GM23338 (cell line): ENCODE measurements around the gene RASL11A. TPM values are rescaled to one million over a fixed set of nuclear protein-coding genes. Genes with fewer than 3 reads are reported as not detected.

Source experiments
- ATAC-seq: fragments of 200-7000 bp; cut with Tn5 transposase; 3 replicates; pipeline ENCODE4 v1.9.1; 2020
- DNase-seq: peaks from one replicate; pipeline ENCODE4 v3.0.0-alpha.2; 2015; ENCODE audit warnings: low spot score
- H2AFZ ChIP-seq: fragments of 200-600 bp; sonication (generic); 2 replicates; pipeline ENCODE4 v1.8.0; 2016; ENCODE audit warnings: antibody characterized with exemption, mild to moderate bottlenecking, moderate library complexity
- H3F3A ChIP-seq: fragments of 200-600 bp; sonication (generic); replicated peaks from 2 replicates; pipeline ENCODE4 v1.8.0; 2017; ENCODE audit warnings: antibody characterized with exemption, mixed run types, low read depth
- H3K27ac ChIP-seq: fragments of 200-600 bp; sonication (generic); 2 replicates; pipeline ENCODE4 v1.6.1; 2016; ENCODE audit warnings: low read depth
- H3K27me3 ChIP-seq: fragments of 200-600 bp; sonication (generic); 2 replicates; pipeline ENCODE4 v1.8.0; 2016; ENCODE audit warnings: mild to moderate bottlenecking, mixed run types, moderate library complexity; ENCODE audit not compliant: insufficient read depth
- H3K36me3 ChIP-seq: fragments of 200-600 bp; sonication (generic); 2 replicates; pipeline ENCODE4 v1.8.0; 2016; ENCODE audit warnings: mild to moderate bottlenecking; ENCODE audit not compliant: insufficient read depth
- H3K4me1 ChIP-seq: fragments of 200-600 bp; sonication (generic); 2 replicates; pipeline ENCODE4 v1.8.0; 2016; ENCODE audit warnings: mild to moderate bottlenecking, moderate library complexity; ENCODE audit not compliant: insufficient read depth
- H3K4me2 ChIP-seq: fragments of 200-600 bp; sonication (generic); 2 replicates; pipeline ENCODE4 v1.7.1; 2017; ENCODE audit warnings: mixed run types
- H3K4me3 ChIP-seq: fragments of 200-600 bp; sonication (generic); 2 replicates; pipeline ENCODE4 v1.6.1; 2016; ENCODE audit warnings: mixed run types
- H3K79me2 ChIP-seq: fragments of 200-600 bp; sonication (generic); replicated peaks from 2 replicates; pipeline ENCODE4 v1.8.0; 2017; ENCODE audit warnings: mild to moderate bottlenecking; ENCODE audit not compliant: insufficient read depth
- H3K9me2 ChIP-seq: fragments of 200-600 bp; sonication (generic); 2 replicates; pipeline ENCODE4 v1.8.0; 2017; ENCODE audit not compliant: insufficient read depth
- H4K20me1 ChIP-seq: fragments of 200-600 bp; sonication (generic); replicated peaks from 2 replicates; pipeline ENCODE4 v1.8.0; 2017; ENCODE audit warnings: mild to moderate bottlenecking; ENCODE audit not compliant: insufficient read depth
- H3K27ac Mint-ChIP-seq: 2 replicates; pipeline ENCODE4 v1.8.0; 2020; ENCODE audit warnings: inconsistent platforms, mild to moderate bottlenecking, moderate library complexity, mixed read lengths
- H3K27me3 Mint-ChIP-seq: 3 replicates; pipeline ENCODE4 v1.8.0; 2022; ENCODE audit warnings: low read depth, mild to moderate bottlenecking, moderate library complexity, mixed read lengths, inconsistent platforms; ENCODE audit not compliant: insufficient read depth, poor library complexity
- H3K36me3 Mint-ChIP-seq: 3 replicates; pipeline ENCODE4 v1.8.0; 2021; ENCODE audit warnings: low read depth, mild to moderate bottlenecking, inconsistent platforms, moderate library complexity, mixed read lengths
- H3K4me1 Mint-ChIP-seq: 3 replicates; pipeline ENCODE4 v1.8.0; 2020; ENCODE audit warnings: mild to moderate bottlenecking, inconsistent platforms, mixed read lengths
- H3K4me3 Mint-ChIP-seq: 3 replicates; pipeline ENCODE4 v1.8.0; 2021; ENCODE audit warnings: moderate library complexity, mild to moderate bottlenecking, inconsistent platforms, mixed read lengths
- H3K9me3 Mint-ChIP-seq: 3 replicates; pipeline ENCODE4 v1.8.0; 2020; ENCODE audit warnings: moderate library complexity, mild to moderate bottlenecking, inconsistent platforms, mixed read lengths
- ZNF114 ChIP-seq: fragments of 250-450 bp; sonication (Bioruptor Pico); IDR thresholded peaks from 2 replicates; pipeline ENCODE4 v1.5.0; 2020; ENCODE audit warnings: mild to moderate bottlenecking, moderate library complexity
- polyA plus RNA-seq: library from polyadenylated mRNA; unstranded; fragments of >200 nt; fragmentation: Nextera tagmentation; extraction: Ambion mirVana; gene quantifications from 2 replicates; pipeline ENCODE4 v1.2.1, GENCODE V29; 2016
- total RNA-seq: library from RNA; depleted of rRNA; stranded (reverse); fragments of >200 nt; shearing (Covaris generic); gene quantifications from 2 replicates; pipeline ENCODE4 v1.2.3, GENCODE V29; 2014
- TF ChIP-seq, protein P1 (sequence below): IDR thresholded peaks from one replicate; pipeline ENCODE4 v1.6.1; 2018; ENCODE audit warnings: antibody characterized with exemption; ENCODE audit not compliant: unreplicated experiment
- TF ChIP-seq, protein P2 (sequence below): fragments of 250-450 bp; sonication (Bioruptor Pico); IDR thresholded peaks from 2 replicates; pipeline ENCODE4 v1.5.0; 2020; ENCODE audit warnings: mild to moderate bottlenecking, moderate library complexity

Gene RASL11A
- total and polyA plus RNA-seq, 2 experiments from 2014 or later, result 1.9 to 3.3 TPM

DNA sequence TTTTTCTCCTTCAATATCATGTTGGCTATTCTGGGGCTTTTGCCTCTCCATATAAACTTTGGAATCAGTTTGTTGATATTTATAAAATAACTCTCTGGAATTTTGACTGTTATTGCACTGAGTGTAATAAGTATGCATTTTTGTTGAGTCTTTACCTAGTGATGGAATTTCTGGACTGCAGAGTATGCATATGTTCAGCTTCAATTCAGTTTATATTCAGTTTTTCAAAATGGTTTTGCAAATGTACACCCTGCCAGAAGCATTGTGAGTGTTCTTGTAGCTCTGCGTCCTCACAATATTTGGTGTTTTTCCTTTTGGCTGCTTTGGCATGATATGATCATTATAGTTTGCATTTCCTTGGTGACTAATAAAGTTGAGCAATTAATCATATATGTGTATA lies 43.1 kb downstream of the RASL11A start:
- H3K4me2 ChIP-seq, result no peak overlapping the region
- H3K27me3 ChIP-seq, result no peaks in the 10 kb centered on the region
- ATAC-seq (no peak), DNase-seq (no peak)
- no peak overlapping the region for H3K27ac ChIP-seq
- no peak overlapping the region for H3K27ac Mint-ChIP-seq
- H3F3A ChIP-seq, result no peaks in the 10 kb centered on the region
- TF ChIP-seq ZNF114, result no peak
- TF ChIP-seq, protein P1, sequence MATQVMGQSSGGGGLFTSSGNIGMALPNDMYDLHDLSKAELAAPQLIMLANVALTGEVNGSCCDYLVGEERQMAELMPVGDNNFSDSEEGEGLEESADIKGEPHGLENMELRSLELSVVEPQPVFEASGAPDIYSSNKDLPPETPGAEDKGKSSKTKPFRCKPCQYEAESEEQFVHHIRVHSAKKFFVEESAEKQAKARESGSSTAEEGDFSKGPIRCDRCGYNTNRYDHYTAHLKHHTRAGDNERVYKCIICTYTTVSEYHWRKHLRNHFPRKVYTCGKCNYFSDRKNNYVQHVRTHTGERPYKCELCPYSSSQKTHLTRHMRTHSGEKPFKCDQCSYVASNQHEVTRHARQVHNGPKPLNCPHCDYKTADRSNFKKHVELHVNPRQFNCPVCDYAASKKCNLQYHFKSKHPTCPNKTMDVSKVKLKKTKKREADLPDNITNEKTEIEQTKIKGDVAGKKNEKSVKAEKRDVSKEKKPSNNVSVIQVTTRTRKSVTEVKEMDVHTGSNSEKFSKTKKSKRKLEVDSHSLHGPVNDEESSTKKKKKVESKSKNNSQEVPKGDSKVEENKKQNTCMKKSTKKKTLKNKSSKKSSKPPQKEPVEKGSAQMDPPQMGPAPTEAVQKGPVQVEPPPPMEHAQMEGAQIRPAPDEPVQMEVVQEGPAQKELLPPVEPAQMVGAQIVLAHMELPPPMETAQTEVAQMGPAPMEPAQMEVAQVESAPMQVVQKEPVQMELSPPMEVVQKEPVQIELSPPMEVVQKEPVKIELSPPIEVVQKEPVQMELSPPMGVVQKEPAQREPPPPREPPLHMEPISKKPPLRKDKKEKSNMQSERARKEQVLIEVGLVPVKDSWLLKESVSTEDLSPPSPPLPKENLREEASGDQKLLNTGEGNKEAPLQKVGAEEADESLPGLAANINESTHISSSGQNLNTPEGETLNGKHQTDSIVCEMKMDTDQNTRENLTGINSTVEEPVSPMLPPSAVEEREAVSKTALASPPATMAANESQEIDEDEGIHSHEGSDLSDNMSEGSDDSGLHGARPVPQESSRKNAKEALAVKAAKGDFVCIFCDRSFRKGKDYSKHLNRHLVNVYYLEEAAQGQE, result no peak
- no peak overlapping the region for H3K4me3 ChIP-seq
- H3K27me3 Mint-ChIP-seq, result peaks cover 2% of the 10 kb centered on the region
- H3K4me1 ChIP-seq, result no peaks in the 10 kb centered on the region
- H4K20me1 ChIP-seq, result no peaks in the 10 kb centered on the region
- H3K36me3 ChIP-seq, result no peaks in the 10 kb centered on the region
- H3K9me3 Mint-ChIP-seq, result no peaks in the 10 kb centered on the region
- no peak overlapping the region for H2AFZ ChIP-seq
- no peak overlapping the region for H3K4me3 Mint-ChIP-seq
- 0 out of 2 replicates have a peak, but pooled peaks cover 2% of the 10 kb centered on the region for H3K9me2 ChIP-seq
- no peaks in the 10 kb centered on the region for H3K36me3 Mint-ChIP-seq
- H3K4me1 Mint-ChIP-seq, result peaks cover 6% of the 10 kb centered on the region; the same call in 2 of the 3 replicates
- H3K79me2 ChIP-seq, result no peaks in the 10 kb centered on the region

DNA sequence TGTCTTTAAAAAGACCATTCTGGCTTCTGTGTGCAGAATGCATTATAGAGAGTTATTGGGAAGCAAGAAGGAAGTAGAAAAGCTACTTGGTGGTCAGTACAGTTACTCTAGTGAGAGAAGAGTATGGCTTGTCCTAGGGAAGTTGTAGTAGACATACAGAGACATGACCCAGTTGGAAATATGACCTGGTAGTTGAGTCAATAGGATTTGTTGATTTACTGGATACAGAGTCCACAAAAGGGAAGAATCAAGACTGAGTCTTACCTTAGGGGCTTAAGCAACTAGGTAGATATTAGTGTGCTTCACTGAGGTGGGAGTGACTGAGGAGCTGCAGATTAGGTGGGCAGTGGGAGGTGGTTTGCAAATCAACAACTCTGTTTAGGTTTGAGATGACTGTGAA lies 48.8 kb downstream of the RASL11A start:
- ATAC-seq, result no peak
- H4K20me1 ChIP-seq, result no peaks in the 10 kb centered on the region
- no peaks in the 10 kb centered on the region for H3K27me3 ChIP-seq
- H3K9me2 ChIP-seq, result 0 out of 2 replicates have a peak, but pooled peaks cover 2% of the 10 kb centered on the region
- Mint-ChIP-seq H3K4me3 (no peak overlapping the region), H3K36me3 (no peaks in the 10 kb centered on the region), H3K27ac (no peak overlapping the region), H3K4me1 (no peaks in the 10 kb centered on the region), H3K27me3 (no peaks in the 10 kb centered on the region), H3K9me3 (peaks cover 4% of the 10 kb centered on the region; the same call in 2 of the 3 replicates)
- no peaks in the 10 kb centered on the region for H3K36me3 ChIP-seq
- H3K27ac ChIP-seq, result no peak overlapping the region
- H3K4me3 ChIP-seq, result no peak overlapping the region
- H2AFZ ChIP-seq, result no peak overlapping the region
- no peaks in the 10 kb centered on the region for H3F3A ChIP-seq
- no peak for DNase-seq
- no peak overlapping the region for H3K4me2 ChIP-seq
- no peaks in the 10 kb centered on the region for H3K79me2 ChIP-seq
- no peaks in the 10 kb centered on the region for H3K4me1 ChIP-seq
- TF ChIP-seq, protein P2, sequence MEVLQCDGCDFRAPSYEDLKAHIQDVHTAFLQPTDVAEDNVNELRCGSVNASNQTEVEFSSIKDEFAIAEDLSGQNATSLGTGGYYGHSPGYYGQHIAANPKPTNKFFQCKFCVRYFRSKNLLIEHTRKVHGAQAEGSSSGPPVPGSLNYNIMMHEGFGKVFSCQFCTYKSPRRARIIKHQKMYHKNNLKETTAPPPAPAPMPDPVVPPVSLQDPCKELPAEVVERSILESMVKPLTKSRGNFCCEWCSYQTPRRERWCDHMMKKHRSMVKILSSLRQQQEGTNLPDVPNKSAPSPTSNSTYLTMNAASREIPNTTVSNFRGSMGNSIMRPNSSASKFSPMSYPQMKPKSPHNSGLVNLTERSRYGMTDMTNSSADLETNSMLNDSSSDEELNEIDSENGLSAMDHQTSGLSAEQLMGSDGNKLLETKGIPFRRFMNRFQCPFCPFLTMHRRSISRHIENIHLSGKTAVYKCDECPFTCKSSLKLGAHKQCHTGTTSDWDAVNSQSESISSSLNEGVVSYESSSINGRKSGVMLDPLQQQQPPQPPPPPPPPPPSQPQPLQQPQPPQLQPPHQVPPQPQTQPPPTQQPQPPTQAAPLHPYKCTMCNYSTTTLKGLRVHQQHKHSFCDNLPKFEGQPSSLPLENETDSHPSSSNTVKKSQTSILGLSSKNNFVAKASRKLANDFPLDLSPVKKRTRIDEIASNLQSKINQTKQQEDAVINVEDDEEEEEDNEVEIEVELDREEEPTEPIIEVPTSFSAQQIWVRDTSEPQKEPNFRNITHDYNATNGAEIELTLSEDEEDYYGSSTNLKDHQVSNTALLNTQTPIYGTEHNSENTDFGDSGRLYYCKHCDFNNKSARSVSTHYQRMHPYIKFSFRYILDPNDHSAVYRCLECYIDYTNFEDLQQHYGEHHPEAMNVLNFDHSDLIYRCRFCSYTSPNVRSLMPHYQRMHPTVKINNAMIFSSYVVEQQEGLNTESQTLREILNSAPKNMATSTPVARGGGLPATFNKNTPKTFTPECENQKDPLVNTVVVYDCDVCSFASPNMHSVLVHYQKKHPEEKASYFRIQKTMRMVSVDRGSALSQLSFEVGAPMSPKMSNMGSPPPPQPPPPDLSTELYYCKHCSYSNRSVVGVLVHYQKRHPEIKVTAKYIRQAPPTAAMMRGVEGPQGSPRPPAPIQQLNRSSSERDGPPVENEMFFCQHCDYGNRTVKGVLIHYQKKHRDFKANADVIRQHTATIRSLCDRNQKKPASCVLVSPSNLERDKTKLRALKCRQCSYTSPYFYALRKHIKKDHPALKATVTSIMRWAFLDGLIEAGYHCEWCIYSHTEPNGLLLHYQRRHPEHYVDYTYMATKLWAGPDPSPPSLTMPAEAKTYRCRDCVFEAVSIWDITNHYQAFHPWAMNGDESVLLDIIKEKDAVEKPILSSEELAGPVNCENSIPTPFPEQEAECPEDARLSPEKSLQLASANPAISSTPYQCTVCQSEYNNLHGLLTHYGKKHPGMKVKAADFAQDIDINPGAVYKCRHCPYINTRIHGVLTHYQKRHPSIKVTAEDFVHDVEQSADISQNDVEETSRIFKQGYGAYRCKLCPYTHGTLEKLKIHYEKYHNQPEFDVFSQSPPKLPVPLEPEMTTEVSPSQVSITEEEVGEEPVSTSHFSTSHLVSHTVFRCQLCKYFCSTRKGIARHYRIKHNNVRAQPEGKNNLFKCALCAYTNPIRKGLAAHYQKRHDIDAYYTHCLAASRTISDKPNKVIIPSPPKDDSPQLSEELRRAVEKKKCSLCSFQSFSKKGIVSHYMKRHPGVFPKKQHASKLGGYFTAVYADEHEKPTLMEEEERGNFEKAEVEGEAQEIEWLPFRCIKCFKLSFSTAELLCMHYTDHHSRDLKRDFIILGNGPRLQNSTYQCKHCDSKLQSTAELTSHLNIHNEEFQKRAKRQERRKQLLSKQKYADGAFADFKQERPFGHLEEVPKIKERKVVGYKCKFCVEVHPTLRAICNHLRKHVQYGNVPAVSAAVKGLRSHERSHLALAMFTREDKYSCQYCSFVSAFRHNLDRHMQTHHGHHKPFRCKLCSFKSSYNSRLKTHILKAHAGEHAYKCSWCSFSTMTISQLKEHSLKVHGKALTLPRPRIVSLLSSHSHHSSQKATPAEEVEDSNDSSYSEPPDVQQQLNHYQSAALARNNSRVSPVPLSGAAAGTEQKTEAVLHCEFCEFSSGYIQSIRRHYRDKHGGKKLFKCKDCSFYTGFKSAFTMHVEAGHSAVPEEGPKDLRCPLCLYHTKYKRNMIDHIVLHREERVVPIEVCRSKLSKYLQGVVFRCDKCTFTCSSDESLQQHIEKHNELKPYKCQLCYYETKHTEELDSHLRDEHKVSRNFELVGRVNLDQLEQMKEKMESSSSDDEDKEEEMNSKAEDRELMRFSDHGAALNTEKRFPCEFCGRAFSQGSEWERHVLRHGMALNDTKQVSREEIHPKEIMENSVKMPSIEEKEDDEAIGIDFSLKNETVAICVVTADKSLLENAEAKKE (CRISPR knock-in tag), result no peak
